ENCODE results near the gene ZKSCAN4.

- TF ChIP-seq, protein P1, sequence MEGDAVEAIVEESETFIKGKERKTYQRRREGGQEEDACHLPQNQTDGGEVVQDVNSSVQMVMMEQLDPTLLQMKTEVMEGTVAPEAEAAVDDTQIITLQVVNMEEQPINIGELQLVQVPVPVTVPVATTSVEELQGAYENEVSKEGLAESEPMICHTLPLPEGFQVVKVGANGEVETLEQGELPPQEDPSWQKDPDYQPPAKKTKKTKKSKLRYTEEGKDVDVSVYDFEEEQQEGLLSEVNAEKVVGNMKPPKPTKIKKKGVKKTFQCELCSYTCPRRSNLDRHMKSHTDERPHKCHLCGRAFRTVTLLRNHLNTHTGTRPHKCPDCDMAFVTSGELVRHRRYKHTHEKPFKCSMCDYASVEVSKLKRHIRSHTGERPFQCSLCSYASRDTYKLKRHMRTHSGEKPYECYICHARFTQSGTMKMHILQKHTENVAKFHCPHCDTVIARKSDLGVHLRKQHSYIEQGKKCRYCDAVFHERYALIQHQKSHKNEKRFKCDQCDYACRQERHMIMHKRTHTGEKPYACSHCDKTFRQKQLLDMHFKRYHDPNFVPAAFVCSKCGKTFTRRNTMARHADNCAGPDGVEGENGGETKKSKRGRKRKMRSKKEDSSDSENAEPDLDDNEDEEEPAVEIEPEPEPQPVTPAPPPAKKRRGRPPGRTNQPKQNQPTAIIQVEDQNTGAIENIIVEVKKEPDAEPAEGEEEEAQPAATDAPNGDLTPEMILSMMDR (IDR thresholded peaks at IDR 0.05), result no peak
- TF ChIP-seq JUN (IDR thresholded peaks at IDR 0.05) (no peak), POLR2A (IDR thresholded peaks at IDR 0.05; ENCODE audit: low read length) (no peak), RNF2 (IDR thresholded peaks at IDR 0.05; ENCODE audit: borderline replicate concordance, low read depth) (0 out of 2 replicates have a peak, but pooled peaks have one; percentile 13), RAD21 (conservative IDR thresholded peaks at IDR 0.05 in 1 of 2, IDR thresholded peaks at IDR 0.05 in 1 of 2) (no peak), RFX5 (IDR thresholded peaks at IDR 0.05) (no peak), SREBF2 (IDR thresholded peaks at IDR 0.05) (no peak)
- TF ChIP-seq, protein P2, sequence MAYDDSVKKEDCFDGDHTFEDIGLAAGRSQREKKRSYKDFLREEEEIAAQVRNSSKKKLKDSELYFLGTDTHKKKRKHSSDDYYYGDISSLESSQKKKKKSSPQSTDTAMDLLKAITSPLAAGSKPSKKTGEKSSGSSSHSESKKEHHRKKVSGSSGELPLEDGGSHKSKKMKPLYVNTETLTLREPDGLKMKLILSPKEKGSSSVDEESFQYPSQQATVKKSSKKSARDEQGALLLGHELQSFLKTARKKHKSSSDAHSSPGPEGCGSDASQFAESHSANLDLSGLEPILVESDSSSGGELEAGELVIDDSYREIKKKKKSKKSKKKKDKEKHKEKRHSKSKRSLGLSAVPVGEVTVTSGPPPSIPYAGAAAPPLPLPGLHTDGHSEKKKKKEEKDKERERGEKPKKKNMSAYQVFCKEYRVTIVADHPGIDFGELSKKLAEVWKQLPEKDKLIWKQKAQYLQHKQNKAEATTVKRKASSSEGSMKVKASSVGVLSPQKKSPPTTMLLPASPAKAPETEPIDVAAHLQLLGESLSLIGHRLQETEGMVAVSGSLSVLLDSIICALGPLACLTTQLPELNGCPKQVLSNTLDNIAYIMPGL (CRISPR knock-in tag; IDR thresholded peaks at IDR 0.05; ENCODE audit: borderline replicate concordance), result no peak
These were observed 43.9 kb downstream of the ZKSCAN4 start for GRCh38 chr6:28208111-28208659.
